ENCODE measurements around the gene COX6B2. TPM values are rescaled to one million over a fixed set of nuclear protein-coding genes. Genes with fewer than 3 reads are reported as not detected.

Gene COX6B2
- total RNA-seq, 2 experiments from 2014 or later, result not detected

DNA sequence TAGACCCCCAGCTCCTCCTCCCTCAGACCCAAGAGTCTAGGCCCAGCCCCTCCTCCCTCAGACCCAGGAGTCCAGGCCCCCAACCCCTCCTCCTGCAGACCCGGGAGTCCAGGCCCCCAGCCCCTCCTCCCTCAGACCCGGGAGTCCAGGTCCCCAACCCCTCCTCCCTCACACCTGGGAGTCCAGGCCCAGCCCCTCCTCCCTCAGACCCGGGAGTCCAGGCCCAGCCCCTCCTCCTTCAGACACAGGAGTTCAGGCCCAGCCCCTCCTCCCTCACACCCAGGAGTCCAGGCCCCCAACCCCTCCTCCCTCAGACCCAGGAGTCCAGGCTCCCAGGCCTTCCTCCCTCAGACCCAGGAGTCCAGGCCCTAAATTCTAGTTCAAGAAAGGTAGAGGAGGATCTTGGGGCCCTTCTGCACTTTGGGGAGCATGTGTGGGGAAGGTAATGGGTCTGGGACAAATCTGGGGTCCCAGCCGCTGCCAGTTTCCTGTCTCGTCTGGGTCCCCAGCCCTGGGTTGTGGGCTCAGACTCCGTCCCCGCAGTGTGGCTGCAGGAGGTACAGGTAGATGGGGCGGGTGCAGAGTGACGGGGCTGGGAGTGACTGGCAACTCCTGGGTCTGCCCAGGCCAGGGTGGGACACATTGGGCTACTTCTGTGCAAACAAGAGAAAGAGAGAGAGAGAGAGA, 18.9 kb upstream of the COX6B2 start:
- Histone ChIP-seq H3K36me3 (ENCODE audit: insufficient read depth, low read length) (no peaks in the 10 kb centered on the region), H3K79me2 (ENCODE audit: insufficient read depth, low read depth, low read length) (no peaks in the 10 kb centered on the region), H3K4me1 (ENCODE audit: insufficient read depth, low read length, poor library complexity, severe bottlenecking) (no peaks in the 10 kb centered on the region), H3K27ac (ENCODE audit: low read depth, low read length, poor library complexity, severe bottlenecking) (no peak overlapping the region), H3K4me3 (ENCODE audit: low read depth, low read length, poor library complexity, severe bottlenecking) (no peak overlapping the region), H3K4me2 (ENCODE audit: low read length) (no peak overlapping the region), H3K9me2 (ENCODE audit: insufficient read depth, low read length) (no peaks in the 10 kb centered on the region), H4K20me1 (ENCODE audit: insufficient read depth, low read length) (no peaks in the 10 kb centered on the region), H2AFZ (ENCODE audit: low read length) (no peak overlapping the region), H3K9me3 (ENCODE audit: low read length) (no peaks in the 10 kb centered on the region)
- BruUV-seq (replicated peaks), result no TSS peak
- intact Hi-C loops (cut with micrococcal nuclease; ENCODE audit: unreplicated experiment), result no loop called here
- TF ChIP-seq EZH2phosphoT487 (IDR thresholded peaks at IDR 0.05; ENCODE audit: borderline replicate concordance, low read depth, low read length) (no peak), CTCF (conservative IDR thresholded peaks at IDR 0.05; ENCODE audit: low read length) (no peak)
- CTCF ChIA-PET (ENCODE audit: unreplicated experiment), result no interaction called here
- POLR2A ChIA-PET, result no interaction called here
- no peak for DNase-seq (ENCODE audit: low spot score)

DNA sequence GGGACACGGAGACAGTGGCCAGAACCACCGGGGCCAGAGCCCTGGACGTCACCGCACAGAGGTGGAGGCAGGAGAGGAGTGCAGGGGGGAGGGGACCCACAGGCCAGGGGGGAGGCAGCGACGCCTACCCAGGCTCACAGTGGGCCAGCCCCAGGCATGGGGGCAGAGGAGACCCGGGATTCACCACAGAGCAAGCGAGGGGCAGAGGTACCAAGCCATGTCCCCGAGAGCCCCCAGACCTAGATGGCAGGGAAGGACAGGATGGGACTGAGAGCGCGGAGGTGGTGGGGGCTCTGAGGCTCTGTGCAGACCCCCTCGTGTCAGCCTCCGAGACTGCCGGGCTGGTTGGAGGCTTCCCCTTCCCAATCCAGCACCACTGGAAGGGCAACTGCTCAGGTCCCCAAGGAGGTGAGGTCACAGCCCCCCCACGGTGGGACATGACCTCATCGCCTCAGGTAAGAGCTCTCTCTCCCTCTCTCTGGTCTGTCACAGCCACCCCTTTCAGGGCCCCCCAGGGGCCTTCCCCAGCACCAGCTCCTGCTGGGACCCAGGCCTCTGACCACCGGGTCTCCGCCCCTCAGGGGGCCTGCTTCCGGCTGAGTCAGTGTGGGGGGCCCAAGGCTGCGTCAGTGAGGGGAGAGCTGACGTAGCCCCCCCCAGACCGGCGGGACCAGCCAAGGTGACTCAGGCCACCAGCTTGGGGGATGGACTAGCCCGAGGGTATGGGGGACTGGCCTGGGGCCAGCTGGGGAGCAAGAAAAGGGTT, 18.0 kb upstream of the COX6B2 start:
- ChIA-PET CTCF (ENCODE audit: unreplicated experiment) (no interaction called here), POLR2A (no interaction called here)
- no peaks in the 10 kb centered on the region for H3K4me1 ChIP-seq (ENCODE audit: insufficient read depth, low read length, poor library complexity, severe bottlenecking)
- no peaks in the 10 kb centered on the region for H4K20me1 ChIP-seq (ENCODE audit: insufficient read depth, low read length)
- H3K9me2 ChIP-seq (ENCODE audit: insufficient read depth, low read length), result no peaks in the 10 kb centered on the region
- intact Hi-C loops (cut with micrococcal nuclease; ENCODE audit: unreplicated experiment), result no loop called here
- no TSS peak for BruUV-seq (replicated peaks)
- no peak overlapping the region for H3K27ac ChIP-seq (ENCODE audit: low read depth, low read length, poor library complexity, severe bottlenecking)
- no peaks in the 10 kb centered on the region for H3K36me3 ChIP-seq (ENCODE audit: insufficient read depth, low read length)
- H3K4me3 ChIP-seq (ENCODE audit: low read depth, low read length, poor library complexity, severe bottlenecking), result no peak overlapping the region
- no peak overlapping the region for H2AFZ ChIP-seq (ENCODE audit: low read length)
- no peak overlapping the region for H3K4me2 ChIP-seq (ENCODE audit: low read length)
- TF ChIP-seq CTCF (conservative IDR thresholded peaks at IDR 0.05; ENCODE audit: low read length) (no peak), EZH2phosphoT487 (IDR thresholded peaks at IDR 0.05; ENCODE audit: borderline replicate concordance, low read depth, low read length) (no peak)
- no peaks in the 10 kb centered on the region for H3K9me3 ChIP-seq (ENCODE audit: low read length)
- H3K79me2 ChIP-seq (ENCODE audit: insufficient read depth, low read depth, low read length), result no peaks in the 10 kb centered on the region
- DNase-seq (ENCODE audit: low spot score), result no peak

All from OCI-LY7 (cell line).